GM18508 (cell line): Measurements from ENCODE around the gene FZD8.

ENCODE experiments used
- ATAC-seq: cut with Tn5 transposase; IDR thresholded peaks from one replicate; pipeline ENCODE4 v1.9.1; 2021; ENCODE audit warnings: moderate number of reproducible peaks; ENCODE audit not compliant: insufficient read depth, unreplicated experiment

Gene FZD8

DNA sequence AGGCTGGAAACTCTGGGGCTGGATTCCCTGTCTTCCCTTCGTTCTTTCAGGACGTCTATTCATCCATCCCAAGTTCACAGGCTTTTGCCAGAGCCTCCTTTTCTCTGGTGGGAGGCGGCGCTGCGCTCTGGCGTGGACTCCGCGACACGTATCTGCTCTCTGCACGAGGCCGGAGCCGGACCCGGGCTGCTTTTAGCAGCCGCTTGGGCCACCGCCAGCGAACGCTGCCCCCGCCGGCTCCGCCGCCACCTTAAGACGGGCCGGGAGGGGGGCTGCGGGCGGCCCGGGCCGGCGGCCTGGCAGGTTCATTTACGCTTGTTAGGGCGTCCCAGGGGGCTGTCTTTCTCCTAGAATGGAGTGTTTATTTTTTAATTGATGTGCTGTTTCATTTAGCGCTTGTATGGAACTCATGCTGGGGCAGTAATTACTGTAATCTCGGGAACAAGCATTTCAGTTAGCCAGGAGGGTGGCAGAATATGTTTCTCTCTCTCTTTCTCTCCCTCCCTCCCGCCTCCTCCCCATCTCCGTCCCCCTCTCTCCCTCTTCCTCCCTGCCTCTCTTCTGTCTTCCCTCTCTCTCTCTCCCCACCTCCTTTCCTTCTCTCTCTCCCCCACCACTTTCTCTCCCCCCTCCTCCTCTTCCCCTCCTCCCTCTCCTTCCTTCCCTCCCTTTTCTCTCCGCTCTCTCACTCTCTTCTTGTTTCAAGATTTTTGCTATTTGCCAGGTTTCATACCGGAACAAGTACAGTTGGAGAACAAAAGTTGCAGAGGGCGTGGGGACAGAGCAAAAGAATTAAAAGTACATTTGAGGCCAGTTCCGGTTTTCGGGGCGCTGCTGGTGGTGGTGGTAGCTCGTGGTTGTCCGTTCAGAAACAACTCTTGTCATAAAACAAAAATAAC, 1.3 kb upstream of the FZD8 start:
- no peak for ATAC-seq

DNA sequence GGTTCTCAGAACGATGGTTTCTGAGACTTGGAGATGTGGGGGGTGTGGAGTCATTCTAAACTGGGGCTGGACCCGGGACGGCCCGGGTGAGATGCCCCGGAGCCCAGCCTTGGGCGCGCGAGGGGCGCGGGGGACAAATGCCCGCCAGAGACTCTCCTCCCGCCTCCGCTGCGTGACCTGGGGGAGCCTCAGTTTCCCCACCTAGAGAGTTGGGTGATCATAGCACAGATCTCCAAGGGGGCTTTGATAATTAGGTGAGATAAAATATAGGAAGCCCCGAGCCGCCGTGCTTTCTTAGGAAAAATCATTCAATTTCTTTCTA, 658 bp upstream of the FZD8 start:
- no peak for ATAC-seq

DNA sequence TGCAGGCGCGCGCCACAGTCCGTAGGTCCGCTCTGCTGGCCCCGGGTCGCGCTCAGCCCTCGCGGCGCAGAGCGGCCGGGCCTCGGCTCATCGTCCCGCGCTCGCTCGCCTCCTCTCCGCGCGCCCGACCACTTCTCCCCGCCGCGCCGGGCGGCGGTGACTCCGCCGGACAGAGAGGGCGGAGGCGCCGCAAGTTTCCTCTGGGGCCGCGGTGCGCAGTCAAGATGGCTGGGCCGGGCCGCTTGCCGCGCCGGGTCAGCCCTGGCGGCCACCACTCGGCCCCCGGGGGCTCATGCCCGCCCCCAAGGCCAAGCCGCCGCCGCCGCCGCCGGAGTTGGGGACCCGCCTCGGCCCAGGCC, 441 bp downstream of the FZD8 start:
- peak; percentile 1 for ATAC-seq

DNA sequence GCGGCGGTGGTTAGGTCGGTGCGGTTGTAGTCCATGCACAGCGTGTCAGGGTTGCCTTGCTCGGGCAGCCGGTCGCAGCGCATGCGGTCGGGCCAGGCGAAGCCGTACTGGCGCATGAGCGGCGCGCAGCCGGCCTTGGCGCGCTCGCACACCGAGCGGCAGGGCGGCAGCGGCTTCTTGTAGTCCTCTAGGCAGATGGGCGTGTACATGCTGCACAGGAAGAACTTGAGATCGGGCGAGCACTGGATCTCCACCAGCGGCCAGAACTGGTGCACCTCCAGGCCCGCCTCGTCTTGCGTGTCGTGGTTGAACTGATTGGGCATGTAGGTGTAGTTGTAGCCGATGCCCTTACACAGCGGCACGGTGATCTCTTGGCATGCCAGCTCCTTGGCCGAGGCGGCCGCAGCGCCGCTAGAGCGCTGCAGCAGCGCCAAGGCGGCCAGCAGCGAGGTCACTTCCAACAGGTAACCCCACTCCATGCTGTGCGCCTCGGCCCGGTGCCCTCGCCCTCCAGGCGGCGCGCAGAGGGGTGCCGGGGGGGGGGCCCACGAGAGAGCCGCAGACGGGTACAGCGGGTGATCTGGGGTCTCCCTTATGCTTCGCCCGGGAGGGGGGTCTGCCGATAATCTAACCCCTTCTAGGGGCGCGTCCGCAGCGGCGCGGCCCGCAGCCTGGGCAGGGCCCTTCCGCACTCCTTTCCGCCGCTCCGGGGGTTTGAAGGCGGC, 983 bp downstream of the FZD8 start:
- ATAC-seq: no peak

DNA sequence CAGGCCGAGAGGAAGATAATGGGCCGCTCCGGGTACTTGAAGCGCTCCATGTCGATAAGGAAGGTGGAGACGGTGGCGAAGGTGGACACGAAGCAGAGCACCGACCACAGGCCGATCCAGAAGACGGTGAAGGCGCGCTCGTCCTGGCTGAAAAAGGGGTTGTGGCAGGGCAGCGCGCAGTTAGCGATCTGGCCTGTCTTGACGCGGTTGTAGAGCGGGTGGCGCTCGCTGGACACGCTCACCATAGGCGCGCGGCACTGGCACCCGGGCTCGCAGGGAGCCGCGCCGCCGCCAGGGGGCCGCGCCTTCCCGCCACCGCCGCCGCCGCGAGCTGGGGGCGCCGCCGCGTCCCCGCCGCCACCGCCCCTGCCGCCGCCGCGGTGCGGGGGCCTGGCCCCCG, 1.6 kb downstream of the FZD8 start:
- no peak for ATAC-seq

DNA sequence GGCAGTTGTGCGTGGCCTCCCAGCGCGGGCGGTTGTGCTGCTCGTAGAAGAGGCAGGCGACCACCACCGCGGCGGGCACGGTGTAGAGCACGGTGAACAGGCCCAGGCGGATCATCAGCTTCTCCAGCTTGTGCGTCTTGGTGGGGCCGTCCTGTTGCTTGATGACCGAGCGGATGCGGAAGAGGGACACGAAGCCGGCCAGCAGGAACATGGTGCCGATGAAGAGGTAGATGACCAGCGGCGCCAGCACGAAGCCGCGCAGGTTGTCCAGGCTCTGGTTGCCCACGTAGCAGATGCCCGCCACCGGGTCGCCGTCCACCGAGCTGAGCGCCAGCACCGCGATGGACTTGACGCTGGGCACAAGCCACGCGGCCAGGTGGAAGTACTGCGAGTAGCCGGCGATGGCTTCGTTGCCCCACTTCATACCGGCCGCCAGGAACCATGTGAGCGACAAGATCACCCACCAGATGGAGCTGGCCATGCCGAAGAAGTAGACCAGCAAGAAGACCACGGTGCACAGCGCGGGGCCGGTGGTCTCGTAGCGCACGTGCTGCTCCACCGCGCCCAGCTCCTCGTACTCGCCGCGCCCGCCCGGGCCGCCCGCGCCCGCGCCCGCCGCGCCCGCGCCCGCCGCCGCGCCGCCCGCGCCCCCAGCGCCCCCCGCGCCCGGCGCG, 2.2 kb downstream of the FZD8 start:
- ATAC-seq: no peak

DNA sequence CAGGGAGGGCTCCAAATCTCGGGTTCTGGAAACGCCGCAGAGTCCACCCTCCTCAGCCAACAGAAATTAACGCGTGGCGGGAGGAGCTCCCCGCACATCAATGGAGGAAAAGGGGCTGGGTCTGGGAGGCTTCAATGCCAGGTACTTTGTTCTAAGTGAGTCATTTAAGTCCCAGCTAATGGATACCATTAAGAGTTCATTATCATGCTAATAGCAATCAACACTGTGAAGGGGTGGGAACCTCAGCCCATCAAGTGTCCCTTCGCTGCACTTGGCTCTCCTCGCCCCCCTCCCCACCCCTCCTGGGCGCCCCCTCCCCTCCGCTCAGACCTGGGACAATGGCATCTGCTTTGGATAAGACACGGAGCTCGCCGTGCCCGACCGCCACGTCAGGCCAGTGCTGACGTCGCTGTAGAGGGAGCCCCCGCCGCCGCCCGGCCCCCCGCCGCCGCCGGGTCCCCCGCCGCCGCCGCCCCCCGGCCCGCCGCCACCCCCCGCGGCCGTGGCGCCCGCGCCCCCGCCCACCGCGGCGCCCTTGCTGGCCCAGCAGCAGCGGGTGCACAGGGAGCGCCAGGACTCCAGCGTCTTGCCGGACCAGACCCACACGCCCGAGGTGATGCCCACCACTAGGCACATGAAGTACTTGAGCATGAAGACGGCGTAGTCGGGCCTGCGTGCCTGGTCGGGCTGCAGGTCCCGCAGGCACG, 2.9 kb downstream of the FZD8 start:
- no peak for ATAC-seq

DNA sequence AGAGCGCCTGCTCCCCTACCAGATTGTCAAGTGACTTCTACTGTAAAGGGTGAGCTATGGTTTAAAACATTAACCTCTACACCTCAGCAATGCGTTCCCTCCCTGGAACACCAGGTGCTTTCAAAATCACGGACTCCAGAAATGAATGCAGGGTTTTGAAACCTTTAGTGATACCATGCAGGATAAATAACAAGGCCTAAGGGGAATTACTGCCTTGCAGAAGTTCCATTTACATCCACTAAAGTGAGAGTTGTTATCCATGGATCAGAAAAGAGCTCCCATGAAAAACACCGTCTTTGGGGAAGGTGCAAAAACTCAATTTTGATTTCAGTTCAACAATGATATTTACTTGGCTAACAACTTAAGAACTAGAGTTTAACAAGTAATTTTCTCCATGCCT, 4.0 kb downstream of the FZD8 start:
- no peak for ATAC-seq

DNA sequence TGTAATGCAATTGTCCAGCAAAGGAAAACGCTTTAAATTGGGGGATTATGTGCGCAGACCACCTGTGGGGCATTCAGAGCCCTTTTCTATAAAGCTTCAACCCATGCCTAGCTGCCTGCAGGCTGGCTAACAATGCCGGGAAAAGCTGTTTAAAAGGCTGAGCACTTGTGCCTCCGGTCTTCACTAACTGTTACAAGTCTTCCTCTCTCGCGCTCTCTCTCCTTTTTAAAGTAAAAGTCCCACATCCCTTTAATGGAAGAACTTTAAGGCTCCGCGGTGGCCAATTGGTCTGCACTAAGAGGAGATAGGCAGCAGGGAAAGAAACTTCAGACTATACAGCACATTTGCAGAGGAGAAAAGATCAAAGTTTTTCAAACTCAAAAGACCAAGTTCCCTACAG, 4.6 kb downstream of the FZD8 start:
- no peak for ATAC-seq

DNA sequence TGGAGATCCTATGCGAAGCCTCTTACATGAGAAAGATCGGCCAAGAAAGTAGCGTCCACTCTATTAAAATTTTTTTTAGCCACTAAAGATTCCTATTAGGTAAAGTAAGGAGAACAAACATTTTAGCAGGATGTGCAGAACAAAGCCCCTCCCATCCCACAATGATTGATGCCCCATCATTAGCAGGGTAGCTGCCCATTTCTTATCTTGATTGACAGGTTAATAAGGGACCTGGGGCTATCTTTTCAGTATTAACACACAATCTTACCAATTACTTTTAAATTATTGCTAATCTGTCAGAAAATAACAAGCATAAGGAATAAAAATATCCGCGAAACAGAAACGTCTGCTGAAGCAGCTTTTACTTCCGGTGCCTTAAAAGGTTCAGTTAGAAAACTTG, 5.1 kb downstream of the FZD8 start:
- no peak for ATAC-seq

DNA sequence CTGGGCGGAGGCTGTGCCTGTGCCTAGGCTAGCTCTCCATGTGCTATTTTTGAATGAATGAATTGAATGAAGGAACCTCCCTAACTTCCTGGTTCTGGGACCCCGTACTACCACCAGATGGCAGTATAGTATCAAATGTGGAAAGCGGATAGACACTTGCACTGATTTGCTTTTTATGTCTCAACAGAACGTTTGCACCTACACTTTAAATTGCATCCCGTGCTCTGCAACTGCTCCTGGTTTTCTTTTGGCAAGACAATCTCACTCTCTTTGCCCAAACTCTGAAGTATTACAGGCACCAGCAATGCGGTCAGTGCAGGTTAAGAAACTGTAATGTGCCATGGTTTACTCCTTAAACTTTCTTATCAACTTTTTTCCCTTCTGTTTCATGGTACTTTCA, 6.5 kb downstream of the FZD8 start:
- no peak for ATAC-seq

DNA sequence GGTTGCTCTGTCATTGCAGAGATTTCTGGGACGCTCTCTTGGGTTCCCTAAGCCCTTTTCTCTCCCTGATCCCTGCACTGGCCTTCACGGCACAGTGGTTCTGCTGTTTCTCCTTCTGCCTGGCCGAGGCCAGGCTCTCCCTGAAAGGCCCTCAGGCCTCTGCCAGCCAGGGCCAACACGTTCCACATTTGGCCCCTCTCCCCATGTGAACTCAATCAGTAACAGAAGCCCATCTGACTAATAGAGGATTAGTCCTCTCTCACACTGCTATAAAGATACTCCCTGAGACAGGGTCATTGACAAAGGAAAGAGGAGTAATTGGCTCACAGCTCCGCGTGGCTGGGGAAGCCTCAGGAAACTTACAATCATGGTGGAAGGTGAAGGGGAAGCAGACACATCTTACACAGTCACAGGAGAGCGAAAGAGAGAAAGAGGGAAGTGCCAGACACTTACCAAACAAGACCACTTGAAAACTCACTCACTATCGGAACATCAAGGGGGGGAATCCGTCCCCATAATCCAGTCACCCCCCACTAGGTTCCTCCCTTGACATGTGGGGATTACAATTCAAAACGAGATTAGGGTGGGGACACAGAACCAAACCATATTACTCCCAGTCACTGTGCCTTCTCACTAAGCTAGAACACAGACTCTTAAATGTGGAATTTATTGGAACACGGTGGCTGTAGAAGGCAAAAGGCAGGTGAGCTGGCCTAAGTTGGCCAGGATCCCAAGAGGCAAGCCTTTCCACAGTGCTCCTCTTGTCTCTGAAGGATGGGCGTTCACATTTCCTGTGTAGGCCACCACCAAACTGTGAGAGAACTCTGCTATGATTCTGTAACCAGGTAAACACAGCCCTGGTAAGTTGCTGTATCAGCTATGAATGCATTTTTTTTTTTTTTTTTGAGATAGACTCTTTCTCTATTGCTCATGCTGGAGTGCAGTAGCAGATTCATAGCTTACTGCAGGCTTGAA, 8.8 kb downstream of the FZD8 start:
- no peak for ATAC-seq

DNA sequence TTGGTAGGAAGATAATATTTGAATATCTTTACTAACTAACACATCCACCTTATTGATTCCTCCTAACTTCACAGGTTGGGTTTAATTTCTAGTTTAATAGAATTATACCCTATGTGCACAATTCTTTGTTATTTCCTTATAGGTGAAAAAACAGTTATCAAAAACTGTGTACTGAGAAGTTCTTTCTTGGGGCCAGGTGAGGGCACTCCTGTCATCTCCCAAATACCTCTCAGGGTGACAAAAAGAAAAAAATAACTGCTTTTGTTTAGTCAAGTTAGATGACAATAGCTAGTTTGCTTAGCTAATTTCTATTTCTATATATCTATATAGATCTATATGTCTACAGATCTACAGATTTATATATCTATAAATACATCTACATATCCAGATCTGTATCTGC, 10.1 kb downstream of the FZD8 start:
- no peak for ATAC-seq

DNA sequence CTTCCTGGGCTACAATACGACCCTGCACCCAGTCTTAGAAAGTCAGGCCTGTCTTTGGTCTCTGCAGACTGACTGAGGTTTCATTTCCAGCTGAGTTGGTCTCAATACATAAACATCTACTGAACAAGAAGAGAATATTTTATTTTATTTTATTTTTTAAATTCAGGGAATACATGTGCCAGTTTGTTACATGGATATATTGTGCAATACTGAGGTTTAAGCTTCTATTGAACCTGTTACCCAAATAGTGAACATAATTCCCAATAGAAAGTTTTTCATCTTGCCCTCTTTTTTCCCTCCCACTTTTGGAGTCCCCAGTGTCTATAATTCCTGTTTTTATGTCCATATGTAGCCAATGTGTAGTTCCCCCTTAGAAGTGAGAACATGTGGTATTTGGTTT, 10.7 kb downstream of the FZD8 start:
- no peak for ATAC-seq

DNA sequence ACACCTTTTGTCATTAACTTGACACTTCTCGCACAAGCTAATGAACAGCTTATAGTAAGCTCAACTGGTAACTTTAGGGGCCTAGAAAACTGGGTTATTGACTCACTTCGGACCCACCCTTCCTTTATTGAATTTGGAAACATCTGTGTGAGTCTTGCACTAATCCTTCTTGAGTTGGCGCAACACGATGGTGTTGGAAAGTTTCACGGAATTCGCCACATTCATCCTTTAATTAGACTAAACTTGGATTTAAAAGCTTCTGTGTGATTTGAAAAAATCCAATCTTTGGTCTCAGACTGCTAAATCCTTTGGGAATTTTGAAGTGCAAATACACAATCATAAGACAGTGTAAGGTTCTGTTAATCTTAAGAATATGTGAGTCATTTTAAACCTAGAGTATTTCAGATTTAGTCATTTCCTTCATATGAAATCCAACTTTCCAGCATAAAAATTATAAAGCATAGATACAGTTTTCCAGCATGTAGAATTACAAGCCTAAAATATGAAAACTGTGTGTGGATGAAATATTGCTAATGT, 15.1 kb downstream of the FZD8 start:
- ATAC-seq: no peak

DNA sequence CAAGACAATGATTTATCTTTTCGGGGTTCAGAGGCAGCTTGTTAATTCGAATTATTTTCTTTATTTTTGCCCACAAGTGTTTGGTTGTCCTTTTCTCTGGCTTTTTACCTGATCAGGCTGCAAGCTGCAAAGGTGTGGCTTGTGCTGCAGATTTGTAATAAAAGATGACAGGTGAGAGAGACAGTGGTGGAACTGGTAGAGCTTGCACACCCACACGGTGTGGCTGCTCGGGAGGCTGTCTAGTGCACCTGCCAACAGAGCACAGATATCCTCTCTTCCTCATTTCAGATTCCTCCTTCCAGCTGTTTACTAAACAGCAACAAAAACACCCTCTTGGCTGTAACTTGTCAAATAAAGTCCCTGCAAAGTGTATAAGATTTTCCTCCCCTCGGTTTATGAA, 27.8 kb downstream of the FZD8 start:
- ATAC-seq: no peak

DNA sequence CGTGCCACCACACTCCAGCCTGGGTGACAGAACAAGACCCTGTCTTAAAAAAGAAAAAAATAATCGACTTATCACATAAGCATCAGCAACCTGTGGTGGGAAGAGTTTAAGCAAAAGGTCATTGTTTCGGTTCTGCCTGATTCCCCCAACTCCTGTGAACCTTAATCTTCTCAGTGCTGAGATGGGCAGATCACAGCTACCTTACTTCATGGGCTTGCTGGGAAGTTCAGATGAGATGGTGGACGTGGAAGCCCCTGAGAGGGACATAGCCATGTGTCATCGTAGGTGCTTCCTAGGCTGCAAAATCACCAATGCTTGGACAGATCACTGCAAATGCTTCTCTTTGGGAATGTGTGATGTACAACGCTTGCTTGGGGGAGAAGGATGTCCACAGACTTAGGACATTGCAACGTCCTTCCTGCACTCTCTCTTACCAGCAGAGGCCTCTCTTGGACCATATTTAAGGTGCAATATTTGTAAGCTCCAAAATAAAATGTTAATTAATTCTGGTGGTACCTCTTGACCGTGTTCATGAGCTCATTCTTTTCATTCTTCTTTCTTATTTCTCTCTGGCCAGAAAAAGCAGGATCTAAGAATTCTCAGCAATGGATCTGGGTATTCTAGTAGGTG, 28.4 kb downstream of the FZD8 start:
- ATAC-seq: no peak

DNA sequence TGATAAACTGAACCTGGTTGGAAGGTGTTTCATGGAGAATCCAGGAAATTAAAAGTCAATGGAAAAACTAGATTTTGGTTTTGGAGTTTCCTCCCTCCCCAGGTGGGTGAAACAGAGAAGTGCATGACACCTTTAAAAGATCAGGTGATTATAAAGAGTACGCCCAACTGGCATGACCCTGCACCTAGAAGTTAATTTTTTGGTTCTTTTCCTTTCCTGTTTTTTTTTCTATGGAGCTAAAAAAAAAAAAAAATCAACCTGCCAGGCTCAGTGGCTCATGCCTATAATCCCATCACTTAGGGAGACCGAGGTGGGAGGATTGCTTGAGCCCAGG, 29.0 kb downstream of the FZD8 start:
- no peak for ATAC-seq

DNA sequence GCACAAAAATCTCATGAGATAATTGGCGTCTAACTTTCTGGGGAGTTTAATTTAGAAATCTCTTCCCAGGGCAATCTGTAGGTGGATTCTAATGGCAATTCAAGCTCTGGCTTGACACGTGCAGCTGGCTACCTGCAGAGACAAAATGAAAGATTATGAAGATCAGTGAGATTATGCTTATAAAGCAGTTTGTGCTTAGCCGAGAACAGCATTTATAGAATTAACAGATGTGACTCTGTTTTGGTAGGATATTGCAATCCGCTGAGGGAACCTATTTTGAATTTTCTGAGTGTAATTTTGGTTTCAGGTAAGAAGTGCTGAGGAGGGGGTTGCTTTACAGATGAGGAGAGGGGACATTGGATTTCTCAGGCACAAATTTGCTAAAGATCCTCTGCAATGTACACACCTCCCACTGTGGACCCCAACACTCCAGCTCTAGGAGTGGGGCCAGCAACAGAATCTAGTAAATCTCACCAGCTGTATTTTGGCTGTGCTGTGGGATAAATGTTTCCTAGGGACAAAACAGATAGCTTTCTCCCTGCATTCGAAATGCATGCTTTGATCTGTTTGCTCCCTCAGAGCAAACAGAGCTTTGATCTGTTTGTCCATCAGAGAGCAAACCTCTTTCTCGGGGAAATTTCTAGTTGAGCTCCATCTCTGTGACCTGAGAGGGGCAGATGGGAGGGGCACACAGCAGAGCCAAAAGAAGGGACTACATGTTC, 29.6 kb downstream of the FZD8 start:
- ATAC-seq: no peak
